HL-60/S4 treated with retinoic acid at 250 ng/mL for 4 days and 3 days (cell line): ENCODE data around the gene CPS1.

Experiments used
- in situ Hi-C: fragments of 300-500 bp; cut with MboI; formaldehyde crosslinking; loops from 2 replicates; pipeline ENCODE4 v1.7.0; 2022; ENCODE audit warnings: low sequenced_read_pairs

Gene CPS1

GRCh38 chr2:210556329-210556980 is at the start of gene CPS1:
CPS1 (plus strand) TSS chr2:210556599; CDS start chr2:210556734, 135 bp downstream.
- in situ Hi-C loops, result no loop called here

GRCh38 chr2:210515911-210516310 is 40.5 kb upstream of the CPS1 start:
- in situ Hi-C loops, result no loop called here

- in situ Hi-C loops, result no loop called here
Observed at GRCh38 chr2:210517264-210517663, 39.1 kb upstream of the CPS1 start.

- in situ Hi-C loops, result no loop called here
Observed at GRCh38 chr2:210519594-210519993, 36.8 kb upstream of the CPS1 start.

- in situ Hi-C loops, result no loop called here
Observed at GRCh38 chr2:210522399-210522798, 34.0 kb upstream of the CPS1 start.

- in situ Hi-C loops, result no loop called here
Observed at GRCh38 chr2:210523650-210524289, 32.6 kb upstream of the CPS1 start.

GRCh38 chr2:210524533-210524932 is 31.9 kb upstream of the CPS1 start:
- in situ Hi-C loops, result no loop called here

GRCh38 chr2:210527286-210527685 is 29.1 kb upstream of the CPS1 start:
- in situ Hi-C loops, result no loop called here

- in situ Hi-C loops, result no loop called here
Observed at GRCh38 chr2:210528716-210529115, 27.7 kb upstream of the CPS1 start.

GRCh38 chr2:210531050-210531449 is 25.3 kb upstream of the CPS1 start:
- in situ Hi-C loops, result no loop called here

- in situ Hi-C loops, result no loop called here
Observed at GRCh38 chr2:210531482-210531881, 24.9 kb upstream of the CPS1 start.

- in situ Hi-C loops, result no loop called here
Observed at GRCh38 chr2:210533389-210533788, 23.0 kb upstream of the CPS1 start.

- in situ Hi-C loops, result no loop called here
Observed at GRCh38 chr2:210534879-210535278, 21.5 kb upstream of the CPS1 start.

- in situ Hi-C loops, result no loop called here
Observed at GRCh38 chr2:210536973-210537650, 19.3 kb upstream of the CPS1 start.

GRCh38 chr2:210539035-210539434 is 17.4 kb upstream of the CPS1 start:
- in situ Hi-C loops, result no loop called here

GRCh38 chr2:210539578-210540416 is 16.6 kb upstream of the CPS1 start:
- in situ Hi-C loops, result no loop called here

GRCh38 chr2:210540471-210540870 is 15.9 kb upstream of the CPS1 start:
- in situ Hi-C loops, result no loop called here

- in situ Hi-C loops, result no loop called here
Observed at GRCh38 chr2:210540900-210541289, 15.5 kb upstream of the CPS1 start.

- in situ Hi-C loops, result no loop called here
Observed at GRCh38 chr2:210541290-210541902, 15.0 kb upstream of the CPS1 start.

GRCh38 chr2:210544007-210544590 is 12.3 kb upstream of the CPS1 start:
- in situ Hi-C loops, result no loop called here
